ENCODE data around the gene LGALS3.

Gene LGALS3

GRCh38 chr14:55136885-55137786, 8.1 kb downstream of the LGALS3 start:
- Mint-ChIP-seq H3K27me3 (peaks cover 1% of the 10 kb centered on the region), H3K9me3 (no peaks in the 10 kb centered on the region), H3K4me3 (no peak overlapping the region), H3K4me1 (no peaks in the 10 kb centered on the region), H3K27ac (no peak overlapping the region), H3K36me3 (no peaks in the 10 kb centered on the region)

- H3K36me3 Mint-ChIP-seq: no peaks in the 10 kb centered on the region
- H3K27me3 Mint-ChIP-seq: peaks cover 1% of the 10 kb centered on the region
- H3K9me3 Mint-ChIP-seq: no peaks in the 10 kb centered on the region
- H3K27ac Mint-ChIP-seq: no peak overlapping the region
- no peaks in the 10 kb centered on the region for H3K4me1 Mint-ChIP-seq
- H3K4me3 Mint-ChIP-seq: no peak overlapping the region
Measured at GRCh38 chr14:55138091-55138490, 9.0 kb downstream of the LGALS3 start.

- Mint-ChIP-seq H3K4me1 (no peaks in the 10 kb centered on the region), H3K27ac (no peak overlapping the region), H3K36me3 (no peaks in the 10 kb centered on the region), H3K27me3 (no peaks in the 10 kb centered on the region), H3K9me3 (no peaks in the 10 kb centered on the region), H3K4me3 (no peak overlapping the region)
Measured at GRCh38 chr14:55139141-55139540, 10.1 kb downstream of the LGALS3 start.

- Mint-ChIP-seq H3K4me3 (no peak overlapping the region), H3K27me3 (no peaks in the 10 kb centered on the region), H3K36me3 (no peaks in the 10 kb centered on the region), H3K4me1 (no peaks in the 10 kb centered on the region), H3K9me3 (no peaks in the 10 kb centered on the region), H3K27ac (no peak overlapping the region)
Measured at GRCh38 chr14:55139696-55140509, 10.9 kb downstream of the LGALS3 start.

- no peak overlapping the region for H3K27ac Mint-ChIP-seq
- H3K4me3 Mint-ChIP-seq: no peak overlapping the region
- H3K9me3 Mint-ChIP-seq: no peaks in the 10 kb centered on the region
- H3K36me3 Mint-ChIP-seq: no peaks in the 10 kb centered on the region
- H3K4me1 Mint-ChIP-seq: no peaks in the 10 kb centered on the region
- no peaks in the 10 kb centered on the region for H3K27me3 Mint-ChIP-seq
Measured at GRCh38 chr14:55141825-55142224, 12.8 kb downstream of the LGALS3 start.

- H3K27me3 Mint-ChIP-seq: no peaks in the 10 kb centered on the region
- H3K36me3 Mint-ChIP-seq: no peaks in the 10 kb centered on the region
- H3K27ac Mint-ChIP-seq: no peak overlapping the region
- H3K4me3 Mint-ChIP-seq: no peak overlapping the region
- H3K4me1 Mint-ChIP-seq: no peaks in the 10 kb centered on the region
- H3K9me3 Mint-ChIP-seq: no peaks in the 10 kb centered on the region
Measured at GRCh38 chr14:55142466-55142865, 13.4 kb downstream of the LGALS3 start.

GRCh38 chr14:55146425-55146824, 17.4 kb downstream of the LGALS3 start:
- Mint-ChIP-seq H3K9me3 (no peaks in the 10 kb centered on the region), H3K27ac (no peak overlapping the region), H3K4me1 (no peaks in the 10 kb centered on the region), H3K4me3 (no peak overlapping the region), H3K36me3 (no peaks in the 10 kb centered on the region), H3K27me3 (no peaks in the 10 kb centered on the region)

- H3K9me3 Mint-ChIP-seq: no peaks in the 10 kb centered on the region
- no peaks in the 10 kb centered on the region for H3K36me3 Mint-ChIP-seq
- H3K27ac Mint-ChIP-seq: no peak overlapping the region
- H3K27me3 Mint-ChIP-seq: no peaks in the 10 kb centered on the region
- no peak overlapping the region for H3K4me3 Mint-ChIP-seq
- peaks cover 2% of the 10 kb centered on the region for H3K4me1 Mint-ChIP-seq
Measured at GRCh38 chr14:55151601-55152000, 22.5 kb downstream of the LGALS3 start.

GRCh38 chr14:55152052-55152753, 23.2 kb downstream of the LGALS3 start:
- H3K36me3 Mint-ChIP-seq: no peaks in the 10 kb centered on the region

GRCh38 chr14:55153951-55154350, 24.9 kb downstream of the LGALS3 start:
- Mint-ChIP-seq H3K27ac (no peak overlapping the region), H3K36me3 (no peaks in the 10 kb centered on the region), H3K4me1 (peaks cover 5% of the 10 kb centered on the region), H3K27me3 (no peaks in the 10 kb centered on the region), H3K4me3 (no peak overlapping the region), H3K9me3 (no peaks in the 10 kb centered on the region)

More at GRCh38 chr14:55152052-55152753, 23.2 kb downstream of the LGALS3 start:
- H3K9me3 Mint-ChIP-seq: no peaks in the 10 kb centered on the region
- peaks cover 5% of the 10 kb centered on the region for H3K4me1 Mint-ChIP-seq
- no peaks in the 10 kb centered on the region for H3K27me3 Mint-ChIP-seq
- no peak overlapping the region for H3K4me3 Mint-ChIP-seq
- H3K27ac Mint-ChIP-seq: no peak overlapping the region

GRCh38 chr14:55157080-55157479, 28.0 kb downstream of the LGALS3 start:
- H3K4me3 Mint-ChIP-seq: no peak overlapping the region
- H3K36me3 Mint-ChIP-seq: no peaks in the 10 kb centered on the region
- H3K4me1 Mint-ChIP-seq: peaks cover 5% of the 10 kb centered on the region
- H3K27me3 Mint-ChIP-seq: no peaks in the 10 kb centered on the region
- H3K27ac Mint-ChIP-seq: no peak overlapping the region
- no peaks in the 10 kb centered on the region for H3K9me3 Mint-ChIP-seq

GRCh38 chr14:55158412-55158811, 29.4 kb downstream of the LGALS3 start:
- no peak overlapping the region for H3K27ac Mint-ChIP-seq
- H3K27me3 Mint-ChIP-seq: no peaks in the 10 kb centered on the region
- no peaks in the 10 kb centered on the region for H3K36me3 Mint-ChIP-seq
- H3K4me1 Mint-ChIP-seq: peaks cover 5% of the 10 kb centered on the region
- H3K9me3 Mint-ChIP-seq: no peaks in the 10 kb centered on the region
- H3K4me3 Mint-ChIP-seq: no peak overlapping the region

GRCh38 chr14:55160989-55161388, 31.9 kb downstream of the LGALS3 start:
- no peaks in the 10 kb centered on the region for H3K27me3 Mint-ChIP-seq
- peaks cover 14% of the 10 kb centered on the region for H3K4me1 Mint-ChIP-seq

GRCh38 chr14:55170526-55170925, 41.5 kb downstream of the LGALS3 start:
- Mint-ChIP-seq H3K4me1 (no peaks in the 10 kb centered on the region), H3K9me3 (no peaks in the 10 kb centered on the region), H3K36me3 (no peaks in the 10 kb centered on the region), H3K4me3 (no peak overlapping the region), H3K27me3 (no peaks in the 10 kb centered on the region), H3K27ac (no peak overlapping the region)

More at GRCh38 chr14:55160989-55161388, 31.9 kb downstream of the LGALS3 start:
- no peaks in the 10 kb centered on the region for H3K36me3 Mint-ChIP-seq
- no peaks in the 10 kb centered on the region for H3K9me3 Mint-ChIP-seq
- H3K27ac Mint-ChIP-seq: no peak overlapping the region
- no peak overlapping the region for H3K4me3 Mint-ChIP-seq

- Mint-ChIP-seq H3K4me3 (no peak overlapping the region), H3K27me3 (no peaks in the 10 kb centered on the region), H3K4me1 (no peaks in the 10 kb centered on the region), H3K9me3 (no peaks in the 10 kb centered on the region), H3K36me3 (no peaks in the 10 kb centered on the region), H3K27ac (no peak overlapping the region)
Measured at GRCh38 chr14:55180006-55180405, 51.0 kb downstream of the LGALS3 start.

All from activated naive CD4-positive, alpha-beta T cell treated with anti-CD3 and anti-CD28 coated beads, Interleukin-2, amount 50 U/mL, for 24 hours (primary cell).